ENCODE measurements around the gene ARHGAP24. TPM values are rescaled to one million over a fixed set of nuclear protein-coding genes. Genes with fewer than 3 reads are reported as not detected.
A peak's percentile ranks its signal among the peaks of the same experiment; 100 is the strongest.
"Not testable (repeated sequence)": the region's sequence is repeated elsewhere in the genome, so short reads cannot be mapped to it uniquely, and the experiment has no call there.

ARHGAP24 gene
- total RNA-seq, 1 experiment from 2014 or later: 1.3 TPM

DNA sequence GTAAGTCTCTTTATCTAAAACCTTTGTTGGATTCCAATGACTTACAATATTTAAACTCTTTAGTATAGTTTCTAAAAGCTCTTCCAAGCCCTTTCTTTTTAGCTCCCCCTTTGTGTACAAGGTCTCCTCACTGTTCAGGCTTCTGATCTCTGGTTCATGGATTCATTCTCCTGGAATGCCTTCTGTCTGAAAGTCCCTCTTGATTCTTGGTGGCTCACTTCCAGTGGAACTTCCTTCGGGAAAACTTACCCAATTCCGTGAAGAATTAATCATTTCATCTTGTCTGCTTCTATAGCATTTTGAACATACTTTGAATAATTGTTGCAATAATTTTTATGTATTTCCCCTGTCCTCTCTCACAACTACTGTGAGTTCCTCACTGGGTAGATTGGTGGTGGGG is 3.6 kb downstream of the ARHGAP24 start:
- DNase-seq (ENCODE audit: extremely low read depth, low read depth): no peak

DNA sequence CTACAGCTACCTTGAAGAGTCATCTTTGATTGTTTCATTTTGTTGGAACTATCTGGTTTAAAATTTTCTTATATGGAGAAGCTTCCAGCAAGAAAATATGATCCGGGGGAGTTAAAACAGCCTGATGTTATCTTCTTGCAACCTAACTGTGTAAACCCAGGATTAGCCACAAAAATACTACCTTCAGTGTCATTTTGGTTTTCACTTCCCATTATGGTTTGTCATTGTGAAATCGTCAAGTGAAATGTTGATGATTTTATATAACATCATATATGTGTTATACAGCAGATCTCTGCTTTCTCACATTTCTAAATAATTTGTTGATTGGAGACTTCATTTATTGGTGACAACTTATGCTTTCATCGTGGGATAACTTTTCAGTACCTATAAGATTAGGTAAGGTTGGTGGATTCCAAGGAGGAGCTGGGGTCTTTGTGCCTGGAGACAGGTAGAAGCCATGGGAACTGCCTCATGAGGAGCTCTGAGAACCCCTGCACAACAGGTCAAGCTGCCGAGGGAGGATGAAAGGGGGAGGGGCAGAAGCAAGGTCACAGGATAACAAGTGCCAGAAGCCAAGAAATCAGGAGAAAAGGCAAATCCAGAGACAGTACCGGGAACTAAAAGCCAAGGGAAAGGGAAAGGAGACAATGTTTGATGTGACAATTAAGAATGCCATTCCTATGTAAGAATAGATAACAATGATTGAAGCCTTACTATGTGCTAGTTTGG is 7.2 kb downstream of the ARHGAP24 start:
- no peak for DNase-seq (ENCODE audit: extremely low read depth, low read depth)

DNA sequence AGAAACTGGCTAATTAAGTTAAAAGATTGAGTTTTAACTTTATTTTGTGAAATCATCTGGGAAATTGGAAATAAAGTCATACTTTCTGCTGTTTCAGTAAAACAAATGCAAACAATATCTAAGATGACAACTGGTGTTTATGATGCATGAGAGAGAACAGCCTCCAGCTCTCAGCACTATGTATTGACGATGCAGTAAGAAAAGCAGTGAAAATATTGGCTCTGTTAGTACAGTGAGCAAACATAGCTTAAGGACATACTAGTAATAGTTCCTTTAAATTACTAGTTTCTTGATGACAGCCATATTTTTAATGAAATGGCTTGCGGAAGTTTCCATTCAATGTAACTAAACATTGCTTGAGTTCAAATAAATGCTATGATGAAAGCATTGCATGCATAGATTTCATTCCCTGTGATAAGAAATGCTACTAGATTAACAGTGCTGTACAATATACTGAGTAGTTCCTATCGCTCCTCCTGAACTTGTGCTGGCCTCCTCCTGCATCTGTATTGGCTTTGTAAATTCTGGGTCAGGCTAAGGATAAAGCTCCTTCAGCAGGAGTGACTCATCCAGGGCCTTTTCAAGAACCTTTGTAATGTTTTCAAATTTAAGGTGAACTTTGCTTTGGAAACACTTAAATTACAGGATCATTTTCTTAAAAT is 11.6 kb downstream of the ARHGAP24 start:
- no peak for DNase-seq (ENCODE audit: extremely low read depth, low read depth)

DNA sequence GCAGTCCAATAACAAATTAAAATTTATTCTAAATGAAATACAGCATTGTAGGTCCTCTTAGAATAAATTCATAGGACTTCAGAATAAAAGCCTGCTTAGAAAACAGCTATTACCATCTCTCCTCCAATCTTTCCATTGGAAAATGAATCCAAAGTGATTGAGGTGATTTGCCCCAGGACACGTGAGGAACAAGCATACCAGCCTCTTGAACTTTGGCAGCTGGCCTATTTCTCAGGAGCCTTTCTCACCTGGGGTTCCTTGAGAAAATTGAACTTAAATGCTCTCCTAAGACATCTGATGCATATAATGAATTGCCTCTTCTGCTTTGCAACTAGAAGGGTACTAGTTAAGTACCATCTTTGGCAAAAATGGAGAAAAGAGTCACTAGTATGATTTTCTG is 13.5 kb downstream of the ARHGAP24 start:
- no peak for DNase-seq (ENCODE audit: extremely low read depth, low read depth)

DNA sequence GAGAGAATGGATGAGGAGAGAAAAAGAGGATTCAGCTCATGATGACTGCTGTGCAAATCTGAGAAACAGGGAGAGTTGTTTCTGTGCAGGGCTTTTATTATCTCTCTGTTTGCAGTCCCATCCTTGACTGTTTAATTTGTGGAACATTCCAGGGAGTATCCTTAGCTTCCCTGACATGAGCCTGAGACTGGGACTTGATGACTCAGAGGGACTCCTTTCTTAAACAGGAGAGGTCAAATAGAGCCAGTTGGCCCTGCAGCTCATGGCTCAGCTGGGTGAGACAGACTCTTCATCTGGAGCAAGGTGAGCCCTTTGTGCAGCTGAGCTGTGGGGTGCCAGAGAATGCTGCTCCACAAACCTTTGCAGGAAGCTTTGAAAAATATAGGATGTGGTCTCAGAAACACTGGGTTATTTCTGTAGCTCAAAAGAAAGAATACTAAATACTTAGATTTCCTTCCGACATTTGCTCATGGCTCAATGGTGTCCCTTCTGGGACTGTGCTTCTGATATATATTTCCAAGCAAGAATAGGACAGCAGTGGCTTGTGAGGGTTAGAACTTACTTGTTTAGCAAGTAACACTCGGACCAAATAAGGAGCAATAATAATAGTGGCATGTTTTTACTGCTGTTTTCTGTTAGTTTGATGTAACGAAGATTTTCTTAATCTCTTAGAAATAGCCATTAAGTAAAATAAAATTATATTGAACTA is 14.5 kb downstream of the ARHGAP24 start:
- DNase-seq (ENCODE audit: extremely low read depth, low read depth): no peak

DNA sequence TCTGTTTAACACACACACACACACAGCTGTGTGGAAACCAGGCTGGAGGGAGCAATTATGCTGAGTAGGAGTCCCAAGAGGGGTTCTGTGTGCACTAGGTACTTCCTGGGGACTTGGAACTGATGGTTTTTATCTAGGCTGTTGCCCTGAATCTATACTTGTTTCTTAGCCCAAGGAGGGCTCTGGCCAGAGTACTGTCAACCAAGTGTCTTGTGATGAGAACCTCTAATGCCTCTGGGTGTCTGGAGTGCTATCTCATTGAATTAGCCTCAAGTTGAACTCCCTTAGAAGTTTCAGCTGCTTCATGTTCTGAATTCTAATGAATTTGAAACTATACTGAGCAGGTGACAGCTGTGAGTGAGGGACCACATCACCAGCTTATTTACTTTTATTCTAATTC is 16.6 kb downstream of the ARHGAP24 start:
- DNase-seq (ENCODE audit: extremely low read depth, low read depth): no peak

DNA sequence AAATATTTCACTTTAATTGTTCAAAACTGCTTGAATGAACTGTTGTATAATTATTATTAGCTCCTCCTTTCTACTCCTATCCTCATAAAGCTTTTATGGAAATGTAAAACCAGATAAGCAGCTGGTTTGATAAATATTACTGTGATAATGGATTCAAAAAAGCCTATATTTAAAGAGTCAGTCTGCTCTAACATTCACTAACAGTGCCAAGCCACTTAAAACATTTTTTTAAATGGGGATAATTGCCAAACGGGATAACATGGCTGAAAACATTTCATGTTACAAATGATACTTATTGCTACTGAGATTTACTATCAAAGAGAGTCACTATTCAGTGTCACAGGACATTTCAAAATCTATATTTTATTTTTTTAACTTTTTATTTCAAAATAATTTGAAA is 17.4 kb downstream of the ARHGAP24 start:
- no peak for DNase-seq (ENCODE audit: extremely low read depth, low read depth)

DNA sequence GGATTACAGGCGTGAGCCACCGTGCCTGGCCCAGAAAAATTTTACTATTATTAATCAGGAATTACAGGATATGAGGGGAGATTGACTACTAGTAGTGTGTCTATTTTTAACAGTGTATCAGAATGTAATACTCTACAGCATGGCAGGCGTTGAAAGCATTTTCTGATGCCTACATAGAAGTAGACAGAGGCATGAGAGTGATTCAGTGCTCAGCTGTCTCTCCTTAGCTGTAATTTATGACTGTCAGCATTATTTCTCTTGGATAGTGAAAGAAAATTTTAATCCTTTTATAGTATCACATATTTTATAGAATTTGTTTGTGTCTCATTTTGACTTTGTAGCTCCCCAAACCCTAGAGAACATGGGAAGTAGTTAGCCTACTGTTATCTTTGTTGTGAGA is 20.7 kb downstream of the ARHGAP24 start:
- DNase-seq (ENCODE audit: extremely low read depth, low read depth): no peak

DNA sequence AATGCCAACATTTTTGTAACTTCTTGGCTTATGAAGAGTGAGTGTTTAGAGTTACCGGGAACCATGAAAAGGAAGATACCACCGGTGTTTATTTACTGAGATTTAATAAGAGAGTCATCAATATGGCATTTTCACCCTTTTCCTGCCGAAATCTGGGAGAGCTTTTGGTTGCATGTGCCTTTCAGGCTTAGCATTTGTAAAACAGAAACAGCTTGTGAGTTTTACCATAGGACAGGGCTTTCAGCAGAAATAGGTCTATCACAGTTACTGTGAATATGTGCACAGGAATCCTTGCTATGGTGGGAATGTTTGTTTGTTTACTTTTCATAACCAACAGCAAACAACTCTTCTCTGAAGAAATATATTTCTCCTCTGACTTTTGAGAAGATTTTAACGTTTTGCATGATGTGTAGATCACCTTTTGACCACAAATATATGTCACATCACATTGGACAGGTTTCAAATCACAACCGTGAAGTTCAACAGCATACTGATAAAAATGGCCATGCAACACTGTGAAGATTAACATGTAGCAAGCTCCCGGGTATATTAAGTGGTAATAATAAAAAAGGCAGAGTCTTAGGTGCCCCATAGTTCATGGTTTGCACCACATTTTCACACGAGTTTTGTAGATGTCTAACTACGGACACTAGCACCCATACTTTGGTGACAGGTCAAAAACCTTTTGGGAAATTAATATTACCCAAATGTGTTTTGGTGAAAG is 21.3 kb downstream of the ARHGAP24 start:
- DNase-seq (ENCODE audit: extremely low read depth, low read depth): peak; percentile 62

DNA sequence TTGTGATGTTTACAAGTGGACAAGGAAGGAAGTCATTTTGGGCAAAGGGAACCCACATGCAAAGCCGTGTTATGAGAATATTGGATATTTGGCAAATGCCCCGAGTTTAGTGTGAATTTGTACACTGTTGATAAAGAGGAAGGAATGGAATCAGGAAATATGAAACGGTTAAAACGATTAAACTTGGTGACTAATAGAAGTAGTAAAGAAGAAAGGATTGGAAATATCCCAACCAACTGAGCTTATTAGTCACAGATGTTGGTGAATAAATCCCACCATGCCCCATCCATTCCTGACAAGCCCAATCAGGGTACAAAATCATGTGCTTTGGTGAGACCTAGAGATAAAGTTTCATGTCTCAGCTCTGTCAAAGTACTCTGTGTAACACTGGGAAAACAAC is 22.0 kb downstream of the ARHGAP24 start:
- peak; percentile 14 for DNase-seq (ENCODE audit: extremely low read depth, low read depth)

DNA sequence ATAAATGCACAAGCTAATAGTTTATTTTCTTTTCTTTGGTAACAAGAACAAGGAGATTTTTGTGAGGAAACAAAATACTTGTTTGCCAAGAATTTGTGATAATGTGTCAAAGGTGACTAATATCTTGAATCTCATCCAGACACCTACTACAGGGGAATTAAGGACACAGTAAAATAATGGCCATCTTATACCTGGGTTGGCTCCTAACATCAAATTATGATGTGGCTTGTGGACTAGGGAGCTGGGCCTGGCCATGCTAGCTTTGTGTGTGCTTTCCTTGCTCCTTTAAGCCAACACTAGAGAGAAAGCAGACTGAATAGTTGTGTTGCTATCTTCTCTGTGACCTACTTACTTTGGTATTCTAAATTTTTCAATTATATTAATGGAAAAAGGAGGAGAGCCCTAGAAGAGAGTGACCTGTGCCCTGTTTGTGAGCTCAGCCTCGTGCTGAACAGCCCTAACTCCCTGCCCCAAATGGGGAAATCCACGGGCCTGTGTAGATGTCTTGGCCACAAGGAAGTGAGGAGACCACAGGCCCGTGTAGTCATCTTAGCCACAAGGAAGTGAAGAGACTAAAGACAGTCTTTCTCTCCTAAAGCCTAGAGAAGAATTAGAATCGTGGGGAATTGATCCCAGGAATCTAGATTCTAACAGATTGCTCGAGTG is 23.3 kb downstream of the ARHGAP24 start:
- DNase-seq (ENCODE audit: extremely low read depth, low read depth): no peak

DNA sequence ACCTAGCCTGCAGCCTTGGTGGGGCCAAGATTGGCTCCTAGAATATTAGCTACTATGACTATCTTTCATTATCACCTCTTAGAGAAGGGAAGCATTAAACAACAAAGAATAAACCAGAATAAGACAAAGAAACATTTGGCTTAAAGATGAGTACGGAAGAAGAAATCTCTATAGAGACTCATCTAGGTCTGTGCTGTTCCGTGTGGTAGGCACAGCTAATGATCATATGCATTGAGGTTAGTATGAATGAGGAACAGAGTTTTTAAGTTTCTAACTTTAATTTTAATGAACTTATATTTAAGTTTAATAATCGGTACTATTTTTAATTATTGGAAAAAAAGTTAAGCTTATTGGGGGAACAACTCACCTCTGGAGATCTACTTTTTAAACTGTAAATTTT is 24.6 kb downstream of the ARHGAP24 start:
- no peak for DNase-seq (ENCODE audit: extremely low read depth, low read depth)

DNA sequence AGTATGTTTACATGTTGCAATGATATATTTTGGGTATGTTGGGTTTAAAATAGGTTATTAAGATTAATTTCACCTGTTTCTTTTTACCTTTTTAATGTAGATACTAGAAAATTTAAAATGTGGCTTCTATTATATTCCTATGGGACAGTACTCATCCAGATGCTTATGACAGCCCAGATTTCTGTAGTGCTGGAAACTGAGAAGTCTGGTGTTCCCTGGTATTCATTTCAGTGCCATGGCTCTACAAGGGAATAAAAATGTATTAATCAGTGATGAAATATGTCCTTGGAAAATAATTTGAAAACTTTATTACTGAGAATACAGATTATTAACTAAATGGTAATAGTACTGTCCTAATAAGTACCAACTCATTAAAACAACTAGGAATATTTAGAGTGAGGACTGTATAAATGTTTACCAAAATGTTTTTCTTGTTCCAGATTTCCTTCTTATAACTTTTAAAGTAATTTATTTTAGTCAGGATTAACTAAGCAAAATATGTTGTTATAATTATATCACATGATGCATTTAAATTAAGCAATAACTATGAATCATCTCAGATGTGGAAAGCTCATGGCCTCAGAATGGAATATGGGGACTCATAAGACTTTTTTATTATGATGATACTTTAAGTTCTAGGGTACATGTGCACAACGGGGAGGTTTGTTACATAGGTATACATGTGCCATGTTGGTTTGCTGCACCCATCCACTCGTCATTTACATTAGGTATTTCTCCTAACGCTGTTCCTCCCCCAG is 25.3 kb downstream of the ARHGAP24 start:
- DNase-seq (ENCODE audit: extremely low read depth, low read depth): no peak

DNA sequence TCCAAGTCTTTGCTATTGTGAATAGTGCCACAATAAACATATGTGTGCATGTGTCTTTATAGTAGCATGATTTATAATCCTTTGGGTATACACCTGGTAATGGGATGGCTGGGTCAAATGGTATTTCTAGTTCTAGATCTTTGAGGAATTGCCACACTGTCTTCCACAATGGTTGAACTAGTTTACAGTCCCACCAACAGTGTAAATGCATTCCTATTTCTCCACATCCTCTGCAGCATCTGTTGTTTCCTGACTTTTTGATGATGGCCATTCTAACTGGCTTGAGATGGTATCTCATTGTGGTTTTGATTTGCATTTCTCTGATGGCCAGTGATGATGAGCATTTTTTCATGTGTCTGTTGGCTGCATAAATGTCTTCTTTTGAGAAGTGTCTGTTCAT is 26.2 kb downstream of the ARHGAP24 start:
- DNase-seq (ENCODE audit: extremely low read depth, low read depth): not testable (repeated sequence)

DNA sequence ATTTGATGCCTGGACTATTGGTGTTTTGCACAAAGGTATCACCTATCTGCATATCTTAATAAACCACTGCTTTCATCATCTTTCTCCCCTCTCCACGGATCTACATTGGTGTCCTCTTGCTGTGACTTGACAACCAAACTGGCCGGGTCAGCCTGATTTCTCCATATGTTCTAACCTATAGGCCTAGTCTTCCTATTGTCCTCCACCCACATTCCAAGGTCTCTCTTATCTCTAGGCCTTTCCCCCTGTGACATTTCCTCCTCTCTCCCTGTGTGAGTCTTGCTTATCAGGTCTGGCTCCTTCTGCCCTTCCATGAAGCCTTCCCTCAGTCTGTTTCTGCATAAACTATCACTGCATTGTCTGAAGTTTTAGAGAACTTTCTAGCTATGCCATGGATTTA is 33.7 kb downstream of the ARHGAP24 start:
- no peak for DNase-seq (ENCODE audit: extremely low read depth, low read depth)

DNA sequence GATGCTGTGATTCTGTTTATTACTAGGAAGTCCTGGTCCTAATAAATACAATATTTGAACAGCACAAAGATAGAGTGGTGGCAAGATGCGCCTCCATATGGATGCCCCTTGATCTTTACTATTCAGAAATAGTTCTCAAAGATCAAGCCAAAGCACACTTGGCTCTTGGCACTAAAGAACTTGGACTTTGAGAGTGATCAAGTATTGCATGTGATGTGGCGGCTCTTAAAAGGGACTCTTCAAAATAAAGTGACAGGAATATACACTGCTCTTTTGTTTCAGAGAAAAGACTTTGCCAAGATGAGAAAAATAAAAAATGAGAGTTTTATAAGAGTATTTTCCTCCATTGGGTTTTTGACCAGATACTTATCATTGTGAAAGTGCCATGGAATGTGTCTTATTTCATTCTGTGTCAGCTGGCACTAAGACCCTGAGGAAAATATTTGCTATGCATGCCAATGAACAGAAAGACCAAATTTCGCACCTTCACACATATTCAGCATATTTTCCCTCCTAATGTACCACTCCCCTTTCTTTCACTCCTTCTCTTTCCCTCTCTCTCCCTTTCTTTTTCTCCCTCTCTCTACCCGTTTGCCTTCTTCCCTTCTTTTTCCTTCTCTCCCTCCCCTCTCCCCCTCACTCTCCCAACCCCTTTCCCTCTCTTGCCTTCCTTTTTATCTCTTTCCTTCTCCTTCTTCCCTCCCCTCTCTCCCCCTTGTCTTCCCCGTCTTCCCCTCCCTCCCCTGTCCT is 35.1 kb downstream of the ARHGAP24 start:
- DNase-seq (ENCODE audit: extremely low read depth, low read depth): no peak

DNA sequence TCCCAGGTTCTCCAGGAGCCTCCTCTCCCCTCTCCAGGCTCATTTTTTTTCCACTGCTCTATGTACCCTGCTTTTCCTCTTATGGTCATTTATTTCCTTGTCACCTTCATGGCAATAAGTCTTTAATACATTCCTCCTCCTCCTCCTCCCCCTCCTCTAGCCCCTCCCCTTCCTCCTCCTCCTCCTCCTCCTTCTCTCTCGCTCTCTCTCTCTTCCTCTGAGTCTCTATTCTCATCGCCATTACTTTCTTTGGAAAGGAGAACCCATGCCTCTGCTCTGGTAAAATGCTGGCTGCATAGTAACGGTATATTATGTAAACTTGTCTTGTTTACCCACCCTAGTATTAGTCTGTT is 35.7 kb downstream of the ARHGAP24 start:
- no peak for DNase-seq (ENCODE audit: extremely low read depth, low read depth)

DNA sequence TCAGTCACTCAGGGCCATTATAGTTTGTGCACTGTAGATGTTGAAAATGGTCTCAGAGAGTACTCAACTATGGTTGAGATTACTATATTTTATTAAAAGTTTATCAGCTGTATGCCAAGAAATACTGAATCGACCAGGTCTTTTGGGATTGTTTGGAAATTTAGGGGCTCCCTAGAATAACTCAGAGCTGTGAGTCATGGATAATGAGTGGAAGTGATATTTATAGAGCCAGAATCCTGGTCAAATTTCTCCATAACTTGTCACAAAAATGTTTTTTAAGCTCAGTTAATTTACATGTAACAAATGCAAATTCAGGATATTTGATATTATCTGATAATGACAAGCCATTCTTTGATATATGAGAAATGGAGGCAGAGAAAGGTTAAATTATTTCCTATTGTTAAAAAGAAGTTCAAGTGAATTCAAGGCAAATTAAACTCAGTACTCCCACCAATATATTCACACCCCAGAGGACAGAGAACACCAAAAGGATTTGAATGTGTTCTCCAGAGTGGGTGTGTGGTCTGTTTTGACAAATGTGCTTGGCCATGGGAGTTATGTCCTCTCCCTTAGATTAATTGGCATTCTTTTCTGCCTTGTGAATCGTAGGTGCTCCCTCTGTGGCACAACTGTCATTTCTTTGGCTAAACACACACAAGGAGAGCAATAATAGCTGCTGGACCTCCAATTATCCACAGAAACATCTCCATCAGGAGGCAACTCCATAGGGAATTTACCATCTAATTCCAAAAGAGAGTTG is 37.7 kb downstream of the ARHGAP24 start:
- DNase-seq (ENCODE audit: extremely low read depth, low read depth): no peak

DNA sequence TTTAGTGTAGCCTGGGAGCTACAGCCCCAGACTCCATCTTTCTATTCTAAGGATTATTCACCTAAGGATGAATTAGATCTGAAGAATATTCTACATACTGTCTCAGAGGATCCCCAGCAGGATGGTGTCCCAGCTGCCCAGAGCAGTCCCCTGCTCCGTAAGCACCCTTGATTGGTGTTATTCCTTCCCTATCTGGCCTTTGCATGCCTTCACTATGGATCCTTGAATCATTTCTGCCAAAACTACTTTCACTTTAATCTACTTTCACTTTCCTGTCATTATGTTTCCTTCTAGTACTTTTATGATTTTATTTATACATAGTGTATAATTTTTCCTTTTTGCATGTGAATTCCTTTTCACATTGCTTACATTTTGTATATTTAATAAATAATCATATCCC is 39.2 kb downstream of the ARHGAP24 start:
- no peak for DNase-seq (ENCODE audit: extremely low read depth, low read depth)
